ENCODE measurements around the gene AFAP1L2. TPM values are rescaled to one million over a fixed set of nuclear protein-coding genes. Genes with fewer than 3 reads are reported as not detected.

AFAP1L2 gene
- total and polyA plus RNA-seq, 12 donors, result 2.9 to 5.0 (median 4.3) TPM

GRCh38 chr10:114418109-114418508 is 13.8 kb upstream of the AFAP1L2 start:
- Histone ChIP-seq H3K36me3 (no peaks in the 10 kb centered on the region), H3K4me1 (peaks cover 0 to 7% (median 6%) of the 10 kb centered on the region in 9 donors), H3K4me3 (no peak overlapping the region), H3K27me3 (peaks cover 0 to 3% (median 0%) of the 10 kb centered on the region in 7 donors), H3K27ac (no peak overlapping the region), H3K9me3 (no peaks in the 10 kb centered on the region)
- intact Hi-C loops (cut with DNase I), result no loop called here
- ATAC-seq, result no peak
- DNase-seq, result no peak
- 82 to 84% methylated on average over 1 of the region's 1 CpG for WGBS, 2 donors
- TF ChIP-seq CTCF (IDR thresholded peaks at IDR 0.05), result no peak

DNA sequence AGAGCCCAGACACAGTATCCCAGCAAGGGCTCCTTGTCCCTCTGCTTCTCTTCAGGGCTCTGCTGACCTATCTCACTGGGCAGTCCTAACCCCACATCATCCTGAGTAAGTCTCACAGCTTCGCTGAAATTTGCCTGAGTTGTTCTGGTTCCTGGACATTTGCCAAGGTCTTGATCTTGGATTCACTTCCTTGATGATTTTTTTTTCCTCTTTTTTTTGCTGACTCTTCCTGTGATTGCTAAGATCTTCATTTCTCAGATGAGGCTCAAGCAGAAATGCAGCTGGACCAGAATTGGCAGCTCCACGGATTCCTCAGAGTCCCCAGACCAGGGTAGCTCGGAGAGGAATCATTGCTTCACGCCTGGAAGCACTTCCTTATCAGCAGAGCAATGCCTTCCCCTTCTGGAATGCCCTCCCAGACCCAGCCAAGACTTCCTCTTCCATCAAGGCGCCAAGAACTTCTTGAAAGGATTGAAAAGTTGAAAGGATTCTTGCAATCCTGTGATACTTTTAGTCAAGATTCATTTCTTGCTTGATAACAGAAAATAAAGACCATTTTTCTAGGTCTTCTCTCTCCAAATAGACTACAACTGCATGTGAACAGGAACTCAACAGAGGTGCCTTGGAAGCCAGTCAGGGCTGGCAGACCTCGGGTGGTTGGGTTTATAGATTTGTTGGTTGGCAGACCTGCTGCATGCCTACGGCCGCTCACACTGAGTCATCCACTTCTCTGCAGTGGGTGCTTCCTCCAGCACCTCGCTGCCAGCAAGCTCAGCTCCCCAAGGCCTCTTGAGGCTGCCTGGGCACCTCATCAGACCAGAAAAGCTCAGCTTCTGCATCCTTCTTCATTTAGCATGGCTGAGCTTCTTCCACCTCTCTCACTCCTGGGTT is 8.8 kb upstream of the AFAP1L2 start:
- TF ChIP-seq CTCF (IDR thresholded peaks at IDR 0.05), result no peak
- peaks cover 0 to 3% (median 0%) of the 10 kb centered on the region in 7 donors for H3K27me3 ChIP-seq
- no peak overlapping the region for H3K4me3 ChIP-seq
- peak; percentile 79 to 98 (median 92) for ATAC-seq
- peak overlapping the region in 7 of 10 donors; percentile 6 to 61 (median 28) for H3K27ac ChIP-seq
- intact Hi-C loops (cut with DNase I), result no loop called here
- H3K9me3 ChIP-seq, result no peaks in the 10 kb centered on the region
- peaks cover 0 to 29% (median 14%) of the 10 kb centered on the region in 9 donors for H3K4me1 ChIP-seq
- WGBS, 2 donors, result 20 to 22% methylated on average over 9 of the region's 9 CpGs
- peak; percentile 53 to 59 for DNase-seq
- no peaks in the 10 kb centered on the region for H3K36me3 ChIP-seq

GRCh38 chr10:114408968-114409444 is 4.7 kb upstream of the AFAP1L2 start:
- intact Hi-C loops (cut with DNase I), result no loop called here
- peaks cover 0 to 18% (median 2%) of the 10 kb centered on the region in 7 donors for H3K27me3 ChIP-seq
- no peak for ATAC-seq
- no peak overlapping the region for H3K4me3 ChIP-seq
- H3K9me3 ChIP-seq, result no peaks in the 10 kb centered on the region
- no peak for TF ChIP-seq CTCF (IDR thresholded peaks at IDR 0.05)
- WGBS, 2 donors, result 53 to 57% methylated on average over 5 of the region's 5 CpGs
- DNase-seq, result no peak
- H3K4me1 ChIP-seq, result peaks cover 2 to 38% (median 23%) of the 10 kb centered on the region in 9 donors
- H3K27ac ChIP-seq, result no peak overlapping the region
- no peaks in the 10 kb centered on the region for H3K36me3 ChIP-seq

GRCh38 chr10:114408112-114408967 is 4.0 kb upstream of the AFAP1L2 start:
- no peak for DNase-seq

More at GRCh38 chr10:114408112-114408967, 4.0 kb upstream of the AFAP1L2 start:
- H3K27me3 ChIP-seq, result peaks cover 0 to 24% (median 8%) of the 10 kb centered on the region in 7 donors
- 87 to 90% methylated on average over 12 of the region's 12 CpGs for WGBS, 2 donors
- no peak for ATAC-seq
- TF ChIP-seq CTCF (IDR thresholded peaks at IDR 0.05), result no peak
- no peaks in the 10 kb centered on the region for H3K36me3 ChIP-seq
- no peak overlapping the region for H3K4me3 ChIP-seq
- no peaks in the 10 kb centered on the region for H3K9me3 ChIP-seq
- no peak overlapping the region for H3K27ac ChIP-seq
- intact Hi-C loops (cut with DNase I), result no loop called here
- peaks cover 2 to 40% (median 25%) of the 10 kb centered on the region in 9 donors for H3K4me1 ChIP-seq

Data from heart right ventricle (tissue), 16 donors.